ENCODE data around the gene MED28.

The MED28 gene

DNA sequence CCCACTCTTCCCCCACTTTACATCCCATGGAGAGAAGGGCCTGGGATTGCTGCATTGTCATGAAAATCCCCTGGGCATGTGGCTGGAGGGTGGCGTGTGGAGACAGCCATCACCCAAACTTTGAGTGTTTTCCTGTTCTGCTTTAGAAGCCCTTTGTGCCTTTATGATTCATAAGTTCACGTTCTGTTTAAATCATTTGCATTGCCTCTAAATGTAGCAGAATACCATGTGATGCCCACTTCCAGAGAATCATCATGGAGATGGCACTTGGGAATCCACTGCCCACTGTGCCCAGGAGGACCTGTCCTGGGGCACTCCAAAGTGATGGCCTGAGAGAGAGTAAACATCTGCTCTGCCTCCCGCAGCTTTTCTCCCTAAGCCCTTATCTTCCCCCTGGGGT is 52.8 kb downstream of the MED28 start:
- peaks cover 9% of the 10 kb centered on the region for H3K9me3 Mint-ChIP-seq
- peaks cover 12% of the 10 kb centered on the region for H3K27me3 Mint-ChIP-seq
- H3K36me3 Mint-ChIP-seq (ENCODE audit: low read depth), result no peaks in the 10 kb centered on the region

DNA sequence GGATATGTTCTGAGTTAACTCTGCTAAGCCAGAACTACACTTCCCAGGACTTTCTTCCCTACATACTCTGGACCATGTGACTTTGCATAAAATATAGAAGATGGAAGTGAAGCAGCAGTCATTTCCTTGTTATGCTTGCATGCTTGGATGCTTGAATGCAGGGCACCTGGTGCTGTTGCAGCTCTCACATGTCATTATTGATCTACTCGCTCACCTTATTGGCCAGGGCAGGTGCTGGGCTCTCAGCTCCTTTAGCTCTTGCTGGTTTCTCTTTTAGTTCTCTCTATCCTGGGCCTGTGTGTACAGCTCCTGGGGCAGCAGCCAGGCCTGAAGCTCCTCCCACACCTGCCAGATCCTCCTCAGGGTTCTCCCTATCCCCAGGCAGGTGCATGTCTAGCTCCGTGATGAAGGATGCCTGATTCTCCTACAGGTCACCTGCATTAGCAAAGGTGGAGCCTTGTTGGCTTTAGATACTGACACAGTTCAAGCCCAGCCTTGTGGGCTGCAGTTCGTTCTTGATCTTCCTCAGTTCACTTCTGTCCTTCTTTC is 53.3 kb downstream of the MED28 start:
- Mint-ChIP-seq H3K4me3 (no peak overlapping the region), H3K27ac (no peak overlapping the region), H3K27me3 (peaks cover 13% of the 10 kb centered on the region), H3K36me3 (ENCODE audit: low read depth) (no peaks in the 10 kb centered on the region), H3K9me3 (peaks cover 9% of the 10 kb centered on the region), H3K4me1 (ENCODE audit: low read depth) (peaks cover 7% of the 10 kb centered on the region)
- no peak for DNase-seq

More for the DNA sequence above, 52.8 kb downstream of the MED28 start:
- H3K4me1 Mint-ChIP-seq (ENCODE audit: low read depth), result peaks cover 7% of the 10 kb centered on the region
- H3K4me3 Mint-ChIP-seq, result no peak overlapping the region
- H3K27ac Mint-ChIP-seq, result no peak overlapping the region
- no peak for DNase-seq

DNA sequence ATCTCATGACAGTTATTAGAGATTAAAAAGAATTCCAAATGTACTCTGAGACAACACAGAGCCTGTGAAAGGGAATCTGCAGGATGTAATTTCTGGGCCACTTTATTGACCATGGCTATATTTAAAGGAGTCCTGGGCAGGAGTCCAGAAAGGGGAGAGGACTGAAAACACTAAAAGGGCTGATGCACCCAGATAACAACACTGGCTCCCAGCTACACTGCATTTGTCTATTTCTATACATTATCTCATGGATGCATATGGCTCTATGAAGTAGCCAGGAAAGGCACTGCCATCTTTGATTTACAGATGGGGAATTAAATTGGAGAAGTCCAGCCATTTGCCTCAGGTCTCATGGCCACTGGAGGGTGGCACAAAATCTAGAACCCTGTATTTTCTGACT is 56.0 kb downstream of the MED28 start:
- peaks cover 20% of the 10 kb centered on the region for H3K27me3 Mint-ChIP-seq

DNA sequence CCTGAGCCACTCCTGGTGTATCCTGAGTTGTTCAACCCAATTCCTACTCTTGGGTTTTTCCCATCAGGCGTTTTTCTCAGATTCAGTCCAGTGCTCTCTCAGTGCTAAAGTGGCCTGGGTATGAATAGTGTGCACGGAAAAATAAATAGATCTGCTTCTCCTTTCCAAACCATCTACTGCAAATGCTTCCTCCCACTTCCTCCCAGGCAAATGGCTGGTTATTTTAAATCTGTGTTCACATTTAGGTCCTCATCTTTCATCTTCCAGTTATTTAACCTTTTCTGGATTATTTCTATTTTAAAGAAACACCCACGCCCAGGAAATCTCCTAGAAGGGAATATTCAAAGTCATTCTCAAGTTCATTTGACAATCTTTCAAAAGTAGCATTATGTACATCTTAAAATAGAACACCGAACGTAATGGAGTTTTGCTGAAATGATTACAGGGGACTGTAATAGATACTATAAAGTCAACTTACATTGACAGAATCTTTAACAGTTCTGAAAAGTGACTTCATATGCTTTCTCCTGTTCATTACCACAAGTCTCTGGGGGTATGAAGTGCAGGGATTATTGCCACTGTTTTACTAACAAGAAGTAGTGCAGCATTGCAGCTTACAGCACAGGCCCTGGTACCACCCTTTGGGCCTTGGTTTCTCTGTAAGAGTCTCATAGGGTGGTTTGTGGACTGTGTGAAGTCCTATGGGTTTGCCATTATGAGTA is 66.3 kb downstream of the MED28 start:
- Mint-ChIP-seq H3K36me3 (ENCODE audit: low read depth) (no peaks in the 10 kb centered on the region), H3K4me3 (no peak overlapping the region), H3K27me3 (no peaks in the 10 kb centered on the region), H3K4me1 (ENCODE audit: low read depth) (no peaks in the 10 kb centered on the region), H3K27ac (no peak overlapping the region), H3K9me3 (no peaks in the 10 kb centered on the region)
- no peak for DNase-seq

More for the DNA sequence above, 56.0 kb downstream of the MED28 start:
- DNase-seq, result no peak
- no peak overlapping the region for H3K4me3 Mint-ChIP-seq
- no peak overlapping the region for H3K27ac Mint-ChIP-seq
- H3K9me3 Mint-ChIP-seq, result peaks cover 14% of the 10 kb centered on the region
- H3K36me3 Mint-ChIP-seq (ENCODE audit: low read depth), result no peaks in the 10 kb centered on the region
- H3K4me1 Mint-ChIP-seq (ENCODE audit: low read depth), result no peaks in the 10 kb centered on the region

DNA sequence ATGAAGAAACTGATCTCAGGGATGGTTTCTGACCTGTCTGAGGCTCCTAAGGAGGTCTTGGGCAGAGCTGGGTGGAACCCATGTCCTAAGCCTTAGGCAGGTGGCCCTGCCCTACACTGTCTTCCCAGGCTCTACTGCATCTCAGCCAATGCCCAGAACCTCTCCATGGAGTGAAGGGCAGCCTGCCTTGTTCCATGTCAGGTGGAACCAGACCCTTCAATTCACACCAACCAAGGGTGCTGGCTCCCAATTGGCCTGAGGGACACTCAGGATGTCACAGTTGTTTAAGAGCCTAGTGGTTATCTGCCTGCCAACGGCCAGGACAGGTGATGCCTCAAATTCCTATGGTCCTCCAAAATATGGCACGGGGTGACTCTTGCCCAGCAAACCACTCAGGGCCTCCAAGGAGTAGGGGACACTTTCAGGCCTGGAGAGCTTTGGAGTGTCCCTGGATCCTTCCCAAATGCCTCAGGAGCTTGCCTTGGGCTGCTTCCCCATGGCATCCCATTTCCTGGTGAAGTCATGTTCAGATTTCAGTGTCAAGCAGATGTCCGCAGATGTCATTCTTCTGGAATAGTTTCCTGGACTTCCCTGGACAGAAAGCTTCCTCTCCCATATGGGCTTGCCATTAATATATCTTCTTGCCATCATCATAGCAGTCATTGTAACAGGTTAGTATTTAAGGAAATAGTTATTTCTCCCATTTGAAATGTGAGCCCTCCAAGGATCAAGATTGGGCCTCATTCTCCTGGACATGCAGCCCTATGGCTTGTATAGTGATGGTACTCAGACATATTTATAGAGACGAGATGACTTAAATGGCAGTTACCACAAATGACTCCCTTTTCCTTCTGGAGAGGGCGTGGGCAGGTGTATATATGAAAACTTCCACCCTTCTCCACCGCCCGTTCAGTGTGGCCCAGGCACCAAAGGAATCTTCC is 67.1 kb downstream of the MED28 start:
- no peaks in the 10 kb centered on the region for H3K4me1 Mint-ChIP-seq (ENCODE audit: low read depth)
- no peaks in the 10 kb centered on the region for H3K9me3 Mint-ChIP-seq
- no peak overlapping the region for H3K4me3 Mint-ChIP-seq
- no peaks in the 10 kb centered on the region for H3K36me3 Mint-ChIP-seq (ENCODE audit: low read depth)
- no peaks in the 10 kb centered on the region for H3K27me3 Mint-ChIP-seq
- DNase-seq, result no peak
- no peak overlapping the region for H3K27ac Mint-ChIP-seq

DNA sequence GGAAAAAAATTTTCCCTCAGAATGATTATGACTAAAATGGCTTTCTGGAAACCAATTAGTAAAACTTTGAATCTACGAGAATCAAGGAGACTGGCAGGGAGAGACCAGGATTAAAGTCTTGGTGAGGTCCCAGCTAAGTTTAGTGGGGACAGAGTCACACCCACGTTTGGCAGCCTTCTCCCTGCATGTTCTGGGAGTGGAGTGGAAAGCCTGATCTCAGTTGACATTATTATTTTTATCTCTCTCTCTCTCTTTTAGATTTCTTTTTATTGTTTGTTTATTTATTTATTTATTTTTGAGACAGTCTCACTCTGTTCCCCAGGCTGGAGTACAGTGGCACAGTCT is 67.8 kb downstream of the MED28 start:
- no peaks in the 10 kb centered on the region for H3K36me3 Mint-ChIP-seq (ENCODE audit: low read depth)
- H3K9me3 Mint-ChIP-seq, result no peaks in the 10 kb centered on the region
- no peaks in the 10 kb centered on the region for H3K4me1 Mint-ChIP-seq (ENCODE audit: low read depth)
- DNase-seq, result no peak
- H3K4me3 Mint-ChIP-seq, result no peak overlapping the region
- no peak overlapping the region for H3K27ac Mint-ChIP-seq
- H3K27me3 Mint-ChIP-seq, result no peaks in the 10 kb centered on the region
